Stimulated activated memory B cell treated with anti-CD40 and anti-IgM and Interleukin-4, amounts not matched to agents 10 μg/mL and 1 μg/mL and 100 μg/mL, for 72 hours (primary cell): ENCODE measurements around the gene DBR1.
A peak's percentile ranks its signal among the peaks of the same experiment; 100 is the strongest.

ENCODE experiments used
- ATAC-seq: fragments of 150-1000 bp; cut with Tn5 transposase; 2 replicates; pipeline ENCODE4 v1.10.0; 2021
- H3K27ac Mint-ChIP-seq: one replicate; pipeline ENCODE4 v1.8.0; 2022; ENCODE audit warnings: mild to moderate bottlenecking, mixed read lengths
- H3K27me3 Mint-ChIP-seq: one replicate; pipeline ENCODE4 v1.8.0; 2022; ENCODE audit warnings: mixed read lengths
- H3K36me3 Mint-ChIP-seq: one replicate; pipeline ENCODE4 v1.8.0; 2022; ENCODE audit warnings: mixed read lengths
- H3K4me1 Mint-ChIP-seq: one replicate; pipeline ENCODE4 v1.8.0; 2022; ENCODE audit warnings: mixed read lengths
- H3K4me3 Mint-ChIP-seq: one replicate; pipeline ENCODE4 v1.8.0; 2022; ENCODE audit warnings: mild to moderate bottlenecking, moderate library complexity, mixed read lengths
- H3K9me3 Mint-ChIP-seq: one replicate; pipeline ENCODE4 v1.8.0; 2022; ENCODE audit warnings: mixed read lengths

DBR1 gene

GRCh38 chr3:138197524-138197923, 22.8 kb upstream of the DBR1 start:
- no peaks in the 10 kb centered on the region for H3K9me3 Mint-ChIP-seq
- no peak overlapping the region for H3K27ac Mint-ChIP-seq
- no peak overlapping the region for H3K4me3 Mint-ChIP-seq
- peaks cover 20% of the 10 kb centered on the region for H3K4me1 Mint-ChIP-seq
- ATAC-seq: no peak
- peaks cover 10% of the 10 kb centered on the region for H3K36me3 Mint-ChIP-seq
- no peaks in the 10 kb centered on the region for H3K27me3 Mint-ChIP-seq

- Mint-ChIP-seq H3K27me3 (no peaks in the 10 kb centered on the region), H3K36me3 (peaks cover 10% of the 10 kb centered on the region), H3K27ac (no peak overlapping the region), H3K4me3 (no peak overlapping the region), H3K9me3 (no peaks in the 10 kb centered on the region), H3K4me1 (peaks cover 20% of the 10 kb centered on the region)
- no peak for ATAC-seq
These were observed 22.3 kb upstream of the DBR1 start for GRCh38 chr3:138197058-138197457.

GRCh38 chr3:138196023-138196422, 21.3 kb upstream of the DBR1 start:
- ATAC-seq: no peak

GRCh38 chr3:138195481-138195880, 20.8 kb upstream of the DBR1 start:
- ATAC-seq: no peak

More at GRCh38 chr3:138196023-138196422, 21.3 kb upstream of the DBR1 start:
- Mint-ChIP-seq H3K4me3 (no peak overlapping the region), H3K9me3 (no peaks in the 10 kb centered on the region), H3K27me3 (no peaks in the 10 kb centered on the region), H3K27ac (no peak overlapping the region), H3K36me3 (peaks cover 15% of the 10 kb centered on the region), H3K4me1 (peaks cover 22% of the 10 kb centered on the region)

GRCh38 chr3:138188013-138188730, 13.5 kb upstream of the DBR1 start:
- Mint-ChIP-seq H3K4me1 (peaks cover 39% of the 10 kb centered on the region), H3K27me3 (peaks cover 18% of the 10 kb centered on the region), H3K36me3 (peaks cover 16% of the 10 kb centered on the region), H3K4me3 (peak overlapping the region; percentile 99), H3K9me3 (no peaks in the 10 kb centered on the region), H3K27ac (peak overlapping the region; percentile 99)
- no peak for ATAC-seq

More at GRCh38 chr3:138195481-138195880, 20.8 kb upstream of the DBR1 start:
- peaks cover 19% of the 10 kb centered on the region for H3K36me3 Mint-ChIP-seq
- H3K27ac Mint-ChIP-seq: no peak overlapping the region
- H3K4me3 Mint-ChIP-seq: no peak overlapping the region
- peaks cover 28% of the 10 kb centered on the region for H3K4me1 Mint-ChIP-seq
- H3K9me3 Mint-ChIP-seq: no peaks in the 10 kb centered on the region
- H3K27me3 Mint-ChIP-seq: no peaks in the 10 kb centered on the region

- Mint-ChIP-seq H3K27ac (peak within 1 kb of the TSS; percentile 99), H3K9me3 (no peaks in the 10 kb centered on the region), H3K27me3 (peaks cover 18% of the 10 kb centered on the region), H3K4me1 (peaks cover 39% of the 10 kb centered on the region), H3K36me3 (peaks cover 16% of the 10 kb centered on the region), H3K4me3 (peak within 1 kb of the TSS; percentile 99)
- ATAC-seq: peak; percentile 82
These were observed 12.7 kb upstream of the DBR1 start, which contains the start of gene ARMC8 for GRCh38 chr3:138187296-138188012. ARMC8 (plus strand) TSS chr3:138187301; CDS start chr3:138187555, 254 bp downstream.

- peak; percentile 97 for ATAC-seq
- peaks cover 18% of the 10 kb centered on the region for H3K27me3 Mint-ChIP-seq
- H3K4me1 Mint-ChIP-seq: peaks cover 38% of the 10 kb centered on the region
- no peaks in the 10 kb centered on the region for H3K9me3 Mint-ChIP-seq
- H3K4me3 Mint-ChIP-seq: peak overlapping the region; percentile 99
- H3K27ac Mint-ChIP-seq: peak overlapping the region; percentile 99
- H3K36me3 Mint-ChIP-seq: peaks cover 16% of the 10 kb centered on the region
These were observed 12.1 kb upstream of the DBR1 start for GRCh38 chr3:138186803-138187295.

GRCh38 chr3:138186221-138186620, 11.5 kb upstream of the DBR1 start:
- H3K27ac Mint-ChIP-seq: peak overlapping the region; percentile 99
- peaks cover 11% of the 10 kb centered on the region for H3K36me3 Mint-ChIP-seq
- H3K4me1 Mint-ChIP-seq: peaks cover 32% of the 10 kb centered on the region
- peaks cover 18% of the 10 kb centered on the region for H3K27me3 Mint-ChIP-seq
- no peak for ATAC-seq
- H3K9me3 Mint-ChIP-seq: no peaks in the 10 kb centered on the region
- peak overlapping the region; percentile 99 for H3K4me3 Mint-ChIP-seq

GRCh38 chr3:138184994-138185393, 10.3 kb upstream of the DBR1 start:
- no peak for ATAC-seq
- H3K27ac Mint-ChIP-seq: no peak overlapping the region
- H3K27me3 Mint-ChIP-seq: peaks cover 18% of the 10 kb centered on the region
- no peak overlapping the region for H3K4me3 Mint-ChIP-seq
- peaks cover 5% of the 10 kb centered on the region for H3K36me3 Mint-ChIP-seq
- H3K4me1 Mint-ChIP-seq: peaks cover 24% of the 10 kb centered on the region
- no peaks in the 10 kb centered on the region for H3K9me3 Mint-ChIP-seq

- no peaks in the 10 kb centered on the region for H3K9me3 Mint-ChIP-seq
- no peaks in the 10 kb centered on the region for H3K36me3 Mint-ChIP-seq
- ATAC-seq: peak; percentile 56
- H3K27ac Mint-ChIP-seq: no peak overlapping the region
- peaks cover under 1% of the 10 kb centered on the region for H3K4me1 Mint-ChIP-seq
- H3K27me3 Mint-ChIP-seq: peaks cover 23% of the 10 kb centered on the region
- no peak overlapping the region for H3K4me3 Mint-ChIP-seq
These were observed 5.8 kb upstream of the DBR1 start for GRCh38 chr3:138180375-138181029.

- H3K9me3 Mint-ChIP-seq: no peaks in the 10 kb centered on the region
- peaks cover 7% of the 10 kb centered on the region for H3K27me3 Mint-ChIP-seq
- peak overlapping the region; percentile 97 for H3K4me3 Mint-ChIP-seq
- H3K36me3 Mint-ChIP-seq: peaks cover 10% of the 10 kb centered on the region
- H3K27ac Mint-ChIP-seq: peak overlapping the region; percentile 98
- no peak for ATAC-seq
- peaks cover 33% of the 10 kb centered on the region for H3K4me1 Mint-ChIP-seq
These were observed 826 bp downstream of the DBR1 start for GRCh38 chr3:138173769-138174420.

- no peak overlapping the region for H3K27ac Mint-ChIP-seq
- no peak for ATAC-seq
- H3K27me3 Mint-ChIP-seq: no peaks in the 10 kb centered on the region
- no peaks in the 10 kb centered on the region for H3K9me3 Mint-ChIP-seq
- H3K4me1 Mint-ChIP-seq: peaks cover 33% of the 10 kb centered on the region
- H3K36me3 Mint-ChIP-seq: peaks cover 16% of the 10 kb centered on the region
- H3K4me3 Mint-ChIP-seq: no peak overlapping the region
These were observed 2.1 kb downstream of the DBR1 start for GRCh38 chr3:138172625-138173024.

GRCh38 chr3:138165061-138165460, 9.7 kb downstream of the DBR1 start:
- no peak for ATAC-seq
- H3K27ac Mint-ChIP-seq: no peak overlapping the region
- H3K4me3 Mint-ChIP-seq: no peak overlapping the region
- no peaks in the 10 kb centered on the region for H3K9me3 Mint-ChIP-seq
- peaks cover 72% of the 10 kb centered on the region for H3K36me3 Mint-ChIP-seq
- H3K4me1 Mint-ChIP-seq: peaks cover 6% of the 10 kb centered on the region
- H3K27me3 Mint-ChIP-seq: no peaks in the 10 kb centered on the region

GRCh38 chr3:138157743-138158142, 17.0 kb downstream of the DBR1 start:
- H3K27me3 Mint-ChIP-seq: peaks cover 9% of the 10 kb centered on the region
- no peak for ATAC-seq
- H3K36me3 Mint-ChIP-seq: peaks cover 22% of the 10 kb centered on the region
- H3K4me3 Mint-ChIP-seq: no peak overlapping the region
- H3K9me3 Mint-ChIP-seq: peaks cover 9% of the 10 kb centered on the region
- H3K4me1 Mint-ChIP-seq: no peaks in the 10 kb centered on the region
- H3K27ac Mint-ChIP-seq: no peak overlapping the region

- Mint-ChIP-seq H3K27me3 (peaks cover 9% of the 10 kb centered on the region), H3K4me3 (no peak overlapping the region), H3K36me3 (no peaks in the 10 kb centered on the region), H3K4me1 (no peaks in the 10 kb centered on the region), H3K9me3 (peaks cover 9% of the 10 kb centered on the region), H3K27ac (no peak overlapping the region)
- no peak for ATAC-seq
These were observed 20.2 kb downstream of the DBR1 start for GRCh38 chr3:138154534-138154933.
